Pancreas (tissue), 10 donors: ENCODE results near the gene TAF6L. TPM values are rescaled to one million over a fixed set of nuclear protein-coding genes. Genes with fewer than 3 reads are reported as not detected.

Experiments
- ATAC-seq, 4 donors: fragments of 200-7000 bp; cut with Tn5 transposase; one replicate each; pipeline versions ENCODE4 v1.8.0 to v1.9.1; 2020; ENCODE audit warnings: mild to moderate bottlenecking in 4 of 4, moderate library complexity in 4 of 4
- DNase-seq, 6 donors: peaks; one replicate each; pipeline ENCODE4 v3.0.0-alpha.2; 2020
- FAIRE-seq: peaks from 2 replicates; lab custom pipeline; 2012; peaks lifted over from hg19 to GRCh38; lab: Jason Lieb, UNC
- H3K27ac ChIP-seq, 4 donors: fragments of 200-600 bp; sonication (generic); 1 replicate in 3 of 4; 2 replicates in 1 of 4; pipeline versions ENCODE4 v1.5.0 to v1.8.0; 2020
- H3K27me3 ChIP-seq, 4 donors: fragments of 200-600 bp; one replicate each; pipeline ENCODE4 v1.8.0; 2021
- H3K36me3 ChIP-seq, 3 donors: fragments of 200-600 bp; sonication (generic) in 1 of 3; one replicate each; pipeline versions ENCODE4 v1.5.0 to v1.8.0; 2020 to 2021
- H3K4me1 ChIP-seq, 3 donors: fragments of 200-600 bp; one replicate each; pipeline ENCODE4 v1.8.0; 2021
- H3K4me3 ChIP-seq, 4 donors: fragments of 200-600 bp; sonication (generic) in 2 of 4; one replicate each; pipeline versions ENCODE4 v1.5.0 to v1.8.0; 2020 to 2021
- H3K9me3 ChIP-seq, 4 donors: fragments of 200-600 bp; one replicate each; pipeline ENCODE4 v1.8.0; 2021
- WGBS, 2 donors: extraction: QIAGEN DNeasy Blood & Tissue Kit; methylation state at CpG; one replicate each; pipeline ENCODE4 v1.1.7; 2013; 5-methylcytosine and 5-hydroxymethylcytosine counted together
- intact Hi-C, 3 donors: fragments of 100-400 bp; cut with DNase I; formaldehyde crosslinking; loops; one replicate each; pipeline versions ENCODE4 v1.11.1 to v1.14.2; 2022
- polyA plus RNA-seq, 2 donors: library from polyadenylated mRNA; stranded (reverse); fragments of 200-250 nt; gene quantifications; one replicate each; pipeline ENCODE4 v1.2.3, GENCODE V29; 2013
- total RNA-seq, 6 donors: library from RNA; stranded (reverse); fragmentation: NEBNext Ultra II Directional in 4 of 6; extraction: Animal tissue kit (Norgen Biotek cat#: 25700) in 4 of 6; gene quantifications; one replicate each; pipeline versions ENCODE4 v1.2.1 to v1.2.4, GENCODE V29; 2021 to 2023
- TF ChIP-seq, protein P1 (sequence below), 4 donors: fragments of 200-600 bp; sonication (generic) in 3 of 4; IDR thresholded peaks; one replicate each; pipeline versions ENCODE4 v1.5.0 to v1.8.0; 2021; ENCODE audit warnings: antibody characterized with exemption in 4 of 4
- donor health status: healthy with polysubstance abuse.
- donor health status: DM: no; HTN: no; CAD: no; lungs with moderate emphysema.
- donor health status: DM: no; HTN: no; CAD: no.
- donor health status: control.
- donor health status: control.
- donor health status: Bipolar disorder and iron deficiency.
- donor health status: DM: yes; HTN: yes; CAD: no.
- donor health status: DM: no; HTN: no; CAD: no.
- donor health status: DM: no; HTN: no; CAD: no.
- donor health status: DM: yes; HTN: yes; CAD: no.

Gene TAF6L, protein sequence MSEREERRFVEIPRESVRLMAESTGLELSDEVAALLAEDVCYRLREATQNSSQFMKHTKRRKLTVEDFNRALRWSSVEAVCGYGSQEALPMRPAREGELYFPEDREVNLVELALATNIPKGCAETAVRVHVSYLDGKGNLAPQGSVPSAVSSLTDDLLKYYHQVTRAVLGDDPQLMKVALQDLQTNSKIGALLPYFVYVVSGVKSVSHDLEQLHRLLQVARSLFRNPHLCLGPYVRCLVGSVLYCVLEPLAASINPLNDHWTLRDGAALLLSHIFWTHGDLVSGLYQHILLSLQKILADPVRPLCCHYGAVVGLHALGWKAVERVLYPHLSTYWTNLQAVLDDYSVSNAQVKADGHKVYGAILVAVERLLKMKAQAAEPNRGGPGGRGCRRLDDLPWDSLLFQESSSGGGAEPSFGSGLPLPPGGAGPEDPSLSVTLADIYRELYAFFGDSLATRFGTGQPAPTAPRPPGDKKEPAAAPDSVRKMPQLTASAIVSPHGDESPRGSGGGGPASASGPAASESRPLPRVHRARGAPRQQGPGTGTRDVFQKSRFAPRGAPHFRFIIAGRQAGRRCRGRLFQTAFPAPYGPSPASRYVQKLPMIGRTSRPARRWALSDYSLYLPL
- total RNA-seq (10 to 100 TPM in 4 of 6 donors, 1 to 10 TPM in 2; 9.3 to 18.6 (median 11.7) TPM), polyA plus RNA-seq (10 to 100 TPM; 37.2 to 53.5 TPM)

DNA sequence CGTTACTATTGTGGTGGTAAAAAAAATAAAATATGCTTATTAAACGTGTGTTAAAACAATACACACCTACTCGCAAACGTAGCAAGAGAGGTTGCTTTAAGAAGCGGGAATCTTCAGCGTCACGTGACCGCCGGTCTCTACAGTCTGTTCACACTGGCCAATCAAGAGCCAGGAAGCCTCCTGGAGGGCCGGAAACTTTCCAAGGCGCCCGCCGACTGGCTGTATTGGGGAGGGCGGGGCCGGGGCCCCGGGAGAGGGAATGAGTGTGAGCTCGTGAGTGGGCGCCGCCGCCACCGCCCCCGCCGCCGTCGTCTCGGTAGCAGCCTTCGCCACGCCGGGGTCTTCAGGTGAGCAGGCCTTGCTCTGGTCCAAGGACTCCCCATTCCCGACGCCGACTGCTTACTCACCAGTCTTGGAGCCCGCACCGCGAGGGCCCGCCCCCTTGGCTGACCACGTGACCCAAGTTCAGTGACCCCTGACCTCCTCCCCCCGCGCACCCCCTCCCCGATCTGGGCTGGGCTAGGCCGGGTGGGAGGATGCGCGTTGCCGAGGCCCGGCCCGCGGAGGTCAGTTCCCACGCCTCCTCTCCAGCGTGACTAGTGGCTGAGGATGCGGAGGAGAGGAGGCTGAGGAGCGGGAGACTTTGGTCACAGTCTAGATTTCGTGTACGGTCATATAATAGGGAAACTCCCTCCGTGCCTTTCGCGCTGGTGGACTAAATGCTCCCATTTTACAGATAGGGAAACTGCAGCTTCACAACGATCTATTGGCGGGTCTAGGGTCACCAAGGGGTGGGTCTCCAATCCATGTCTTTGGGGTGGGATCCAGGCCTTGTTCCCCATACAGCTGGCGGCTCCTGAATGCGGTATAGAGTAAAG, at the start of gene TAF6L:
TSS of gene TAF6L (plus strand) at position 253 of the 878 bp plus-strand sequence. CDS start 4,388 bp downstream, outside the sequence.
- ATAC-seq (peak; percentile 90 to 96 (median 92)), FAIRE-seq (no peak), DNase-seq (peak; percentile 95 to 99 (median 98))
- Histone ChIP-seq H3K9me3 (no peaks in the 10 kb centered on the region), H3K27me3 (no peaks in the 10 kb centered on the region), H3K36me3 (peaks cover 0 to 10% (median 8%) of the 10 kb centered on the region in 3 donors), H3K27ac (peak within 1 kb of the TSS; percentile 94 to 97 (median 97)), H3K4me1 (peaks cover 6 to 9% (median 7%) of the 10 kb centered on the region in 3 donors), H3K4me3 (peak within 1 kb of the TSS; percentile 57 to 66 (median 62))
- 2% methylated on average over 42 to 60 of the region's 60 CpGs for WGBS, 2 donors
- TF ChIP-seq, protein P1, sequence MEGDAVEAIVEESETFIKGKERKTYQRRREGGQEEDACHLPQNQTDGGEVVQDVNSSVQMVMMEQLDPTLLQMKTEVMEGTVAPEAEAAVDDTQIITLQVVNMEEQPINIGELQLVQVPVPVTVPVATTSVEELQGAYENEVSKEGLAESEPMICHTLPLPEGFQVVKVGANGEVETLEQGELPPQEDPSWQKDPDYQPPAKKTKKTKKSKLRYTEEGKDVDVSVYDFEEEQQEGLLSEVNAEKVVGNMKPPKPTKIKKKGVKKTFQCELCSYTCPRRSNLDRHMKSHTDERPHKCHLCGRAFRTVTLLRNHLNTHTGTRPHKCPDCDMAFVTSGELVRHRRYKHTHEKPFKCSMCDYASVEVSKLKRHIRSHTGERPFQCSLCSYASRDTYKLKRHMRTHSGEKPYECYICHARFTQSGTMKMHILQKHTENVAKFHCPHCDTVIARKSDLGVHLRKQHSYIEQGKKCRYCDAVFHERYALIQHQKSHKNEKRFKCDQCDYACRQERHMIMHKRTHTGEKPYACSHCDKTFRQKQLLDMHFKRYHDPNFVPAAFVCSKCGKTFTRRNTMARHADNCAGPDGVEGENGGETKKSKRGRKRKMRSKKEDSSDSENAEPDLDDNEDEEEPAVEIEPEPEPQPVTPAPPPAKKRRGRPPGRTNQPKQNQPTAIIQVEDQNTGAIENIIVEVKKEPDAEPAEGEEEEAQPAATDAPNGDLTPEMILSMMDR (IDR thresholded peaks at IDR 0.05) = no peak
- intact Hi-C loops = no loop called here

DNA sequence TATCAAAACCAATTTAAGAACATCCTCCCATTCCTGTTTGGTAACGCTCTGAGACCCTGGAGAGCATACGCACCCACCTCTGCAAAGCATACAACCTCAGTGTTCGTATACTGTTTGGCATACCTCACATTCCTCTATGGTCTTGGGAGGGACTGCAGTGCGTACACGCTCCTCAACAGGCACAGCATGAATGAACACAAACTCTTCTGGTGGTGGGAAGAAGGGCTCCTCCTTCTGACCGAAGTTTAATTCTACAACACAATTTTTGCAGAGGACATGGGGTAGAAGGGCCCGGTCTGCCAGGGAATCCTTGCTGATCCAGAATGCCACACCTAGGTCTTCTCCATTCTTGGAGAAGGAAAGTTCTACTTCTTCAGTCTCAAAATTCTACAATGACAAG, 49.2 kb upstream of the TAF6L start:
- H3K4me3 ChIP-seq = no peak overlapping the region
- intact Hi-C loops = no loop called here
- peaks cover 0 to 12% (median 10%) of the 10 kb centered on the region in 3 donors for H3K4me1 ChIP-seq
- H3K9me3 ChIP-seq = no peaks in the 10 kb centered on the region
- H3K27me3 ChIP-seq = no peaks in the 10 kb centered on the region
- DNase-seq (no peak), FAIRE-seq (no peak), ATAC-seq (no peak)
- TF ChIP-seq, protein P1 (IDR thresholded peaks at IDR 0.05) = no peak
- no peak overlapping the region for H3K27ac ChIP-seq
- peaks cover 9 to 69% (median 54%) of the 10 kb centered on the region in 3 donors for H3K36me3 ChIP-seq
- 71 to 78% methylated on average over 7 of the region's 7 CpGs for whole genome bisulfite sequencing, 2 donors

DNA sequence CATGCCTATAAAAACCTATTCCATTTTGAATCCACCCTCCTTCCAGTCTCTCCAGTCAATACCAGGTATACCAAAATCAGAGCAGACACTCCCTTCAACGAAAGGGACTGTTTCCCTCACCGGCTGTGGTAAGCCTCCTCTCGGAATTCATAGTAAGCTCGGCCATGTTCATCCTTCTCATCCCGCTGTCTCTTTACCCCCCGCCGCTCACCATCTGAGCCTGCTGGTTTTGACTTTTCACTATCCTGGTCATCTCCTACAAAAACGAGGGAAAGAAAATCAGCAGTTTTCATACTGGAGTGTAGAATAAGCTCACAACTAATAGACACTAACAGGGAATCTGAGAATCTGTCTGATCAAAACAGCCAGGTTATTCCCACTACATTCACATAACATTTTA, 47.0 kb upstream of the TAF6L start:
- Histone ChIP-seq H3K27ac (no peak overlapping the region), H3K36me3 (peaks cover 9 to 47% (median 44%) of the 10 kb centered on the region in 3 donors), H3K4me3 (peak overlapping the region in 2 of 4 donors; percentile 68 to 92), H3K27me3 (no peaks in the 10 kb centered on the region), H3K9me3 (no peaks in the 10 kb centered on the region), H3K4me1 (peaks cover 0 to 12% (median 10%) of the 10 kb centered on the region in 3 donors)
- 23 to 31% methylated on average over 8 of the region's 8 CpGs for WGBS, 2 donors
- FAIRE-seq (no peak), DNase-seq (no peak), ATAC-seq (no peak)
- TF ChIP-seq, protein P1 (IDR thresholded peaks at IDR 0.05) = no peak
- intact Hi-C loops = no loop called here

DNA sequence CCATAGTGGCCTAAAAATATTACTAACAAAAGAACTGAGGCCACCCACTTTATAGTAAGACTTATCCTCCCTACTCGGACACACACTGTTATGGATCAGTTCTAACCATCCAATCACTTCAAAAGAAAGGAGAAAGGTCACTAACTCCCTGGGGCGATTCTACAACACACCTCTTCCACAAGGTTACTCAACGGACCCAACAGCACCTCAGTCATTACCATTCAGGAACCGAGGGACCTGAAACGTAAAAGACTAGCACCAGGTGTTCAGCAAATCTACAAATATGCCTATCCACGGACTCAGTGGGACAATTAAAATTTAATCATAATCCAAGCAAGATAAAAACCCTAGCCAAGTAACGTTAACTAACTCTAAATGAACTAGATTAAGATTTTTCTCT, 45.5 kb upstream of the TAF6L start:
- Histone ChIP-seq H3K9me3 (no peaks in the 10 kb centered on the region), H3K27ac (peak overlapping the region in 3 of 4 donors; percentile 88 to 93 (median 93)), H3K36me3 (peaks cover 5 to 34% (median 33%) of the 10 kb centered on the region in 3 donors), H3K27me3 (no peaks in the 10 kb centered on the region), H3K4me3 (peak overlapping the region; percentile 68 to 92 (median 88)), H3K4me1 (peaks cover 8 to 23% (median 20%) of the 10 kb centered on the region in 3 donors)
- intact Hi-C loops = no loop called here
- no peak for DNase-seq
- no peak for FAIRE-seq
- ATAC-seq = no peak
- 0% methylated on average over 7 of the region's 7 CpGs for WGBS, 2 donors
- TF ChIP-seq, protein P1 (IDR thresholded peaks at IDR 0.05) = no peak
